HepG2 (cell line): ENCODE measurements around the gene MMP8. TPM values are rescaled to one million over a fixed set of nuclear protein-coding genes. Genes with fewer than 3 reads are reported as not detected.

Source experiments
- ATAC-seq: fragments of 200-7000 bp; cut with Tn5 transposase; 3 replicates; pipeline ENCODE4 v1.9.1; 2020; ENCODE audit warnings: mild to moderate bottlenecking, moderate library complexity
- BruUV-seq: library from RNA; stranded (reverse); fragments of 400-500 nt; replicated peaks from 2 replicates; lab custom pipeline; 2021; lab: Mats Ljungman, UMichigan
- CTCF ChIA-PET: fragments of 300-600 bp; formaldehyde crosslinking; extraction: SDS; loops from one replicate; lab custom pipeline; 2021; ENCODE audit warnings: low total read pairs, inconsistent platforms, low intra/inter-chr PET ratio; lab: Yijun Ruan, JAX
- POLR2A ChIA-PET: fragments of 350-600 bp; sonication (Branson Sonifier 250); formaldehyde crosslinking; loops from one replicate; lab custom pipeline; 2020; ENCODE audit warnings: antibody characterized with exemption, inconsistent platforms; lab: Yijun Ruan, JAX
- DNase-seq: peaks from one replicate; pipeline ENCODE4 v3.0.0-alpha.2; 2015; ENCODE audit warnings: low spot score
- FAIRE-seq: peaks from 3 replicates; lab custom pipeline; 2011; peaks lifted over from hg19 to GRCh38; lab: Jason Lieb, UNC
- H2AFZ ChIP-seq: one replicate; pipeline ENCODE4 v1.6.1; 2011; ENCODE audit warnings: low read length, inconsistent platforms
- H3K27ac ChIP-seq: fragments of 300-600 bp; 3 replicates; pipeline ENCODE4 v1.8.0; 2011; ENCODE audit warnings: mixed run types, mild to moderate bottlenecking, mixed read lengths, low read length, inconsistent platforms; ENCODE audit not compliant: insufficient read depth; ENCODE audit errors: extremely low read length
- H3K27me3 ChIP-seq, 2 experiments: fragments of 200-600 bp in 1 of 2; 2 replicates in 1 of 2; 3 replicates in 1 of 2; pipeline versions ENCODE4 v1.6.0 to v1.8.0; 2011; ENCODE audit warnings: low read length in 2 of 2, mild to moderate bottlenecking in 2 of 2, moderate library complexity in 2 of 2, inconsistent platforms in 1 of 2; ENCODE audit not compliant: insufficient read depth in 2 of 2, control insufficient read depth in 1 of 2
- H3K36me3 ChIP-seq, 2 experiments: fragments of 200-600 bp in 1 of 2; replicated peaks in 1 of 2; 2 replicates in 1 of 2; 3 replicates in 1 of 2; pipeline versions ENCODE4 v1.5.1 to v1.8.0; 2011; ENCODE audit warnings: low read length in 2 of 2, inconsistent platforms in 1 of 2; ENCODE audit not compliant: insufficient read depth in 2 of 2, control insufficient read depth in 1 of 2
- H3K4me1 ChIP-seq: 2 replicates; pipeline ENCODE4 v1.5.1; 2012; ENCODE audit warnings: low read length, inconsistent platforms; ENCODE audit not compliant: insufficient read depth
- H3K4me2 ChIP-seq: 2 replicates; pipeline ENCODE4 v1.6.0; 2011; ENCODE audit warnings: low read depth, low read length, inconsistent platforms
- H3K4me3 ChIP-seq, 3 experiments: fragments of 200-600 bp in 1 of 3; sonication (generic), shearing (Covaris generic) in 1 of 3; replicated peaks in 1 of 3; 2 replicates each; pipeline ENCODE4 v1.5.1; 2011 to 2016; ENCODE audit warnings: low read length in 3 of 3, inconsistent platforms in 2 of 3, low read depth in 2 of 3, mild to moderate bottlenecking in 2 of 3, control low read depth in 1 of 3, mixed read lengths in 1 of 3; ENCODE audit not compliant: insufficient read depth in 1 of 3
- H3K79me2 ChIP-seq: one replicate; pipeline ENCODE4 v1.6.1; 2011; ENCODE audit warnings: low read length, inconsistent platforms; ENCODE audit not compliant: insufficient read depth
- H3K9ac ChIP-seq: 2 replicates; pipeline ENCODE4 v1.6.0; 2011; ENCODE audit warnings: mild to moderate bottlenecking, low read depth, low read length, inconsistent platforms; ENCODE audit not compliant: insufficient read depth
- H3K9me3 ChIP-seq: 2 replicates; pipeline ENCODE4 v1.5.1; 2012; ENCODE audit warnings: mild to moderate bottlenecking, low read length
- H4K20me1 ChIP-seq: 2 replicates; pipeline ENCODE4 v1.6.0; 2011; ENCODE audit warnings: inconsistent platforms, mild to moderate bottlenecking, low read length, moderate library complexity; ENCODE audit not compliant: insufficient read depth
- GATAD1 ChIP-seq: IDR thresholded peaks from 2 replicates; pipeline ENCODE4 v1.6.1; 2016; ENCODE audit warnings: missing genetic modification reagents, missing compliant biosample characterization
- KDM5A ChIP-seq: fragments of 200-600 bp; sonication (generic); IDR thresholded peaks from 2 replicates; pipeline ENCODE4 v1.7.0; 2018; ENCODE audit warnings: antibody characterized with exemption, mild to moderate bottlenecking, low read length, borderline replicate concordance
- KLF11 ChIP-seq: IDR thresholded peaks from 2 replicates; pipeline ENCODE4 v1.6.1; 2016; ENCODE audit warnings: missing compliant biosample characterization
- MTF2 ChIP-seq: sonication (generic); formaldehyde crosslinking; IDR thresholded peaks from 2 replicates; pipeline ENCODE4 v1.5.0; 2020; ENCODE audit warnings: missing genetic modification reagents, borderline replicate concordance
- PLRG1 ChIP-seq: fragments of 450-650 bp; conservative IDR thresholded peaks from 2 replicates; pipeline ENCODE4 v1.6.1; 2016
- RBFOX2 ChIP-seq: fragments of 200-400 bp; formaldehyde crosslinking; IDR thresholded peaks from 2 replicates; pipeline ENCODE4 v1.6.1; 2017; ENCODE audit warnings: low read depth, mild to moderate bottlenecking, low read length
- SOX5 ChIP-seq: IDR thresholded peaks from 2 replicates; pipeline ENCODE4 v1.6.1; 2016; ENCODE audit warnings: borderline replicate concordance
- ZNF382 ChIP-seq: sonication (generic); formaldehyde crosslinking; IDR thresholded peaks from 2 replicates; pipeline ENCODE4 v1.5.0; 2020; ENCODE audit warnings: missing genetic modification reagents, mild to moderate bottlenecking, borderline replicate concordance
- ZSCAN20 ChIP-seq: sonication (generic); formaldehyde crosslinking; IDR thresholded peaks from 2 replicates; pipeline ENCODE4 v1.4.0; 2020; ENCODE audit warnings: missing genetic modification reagents, mild to moderate bottlenecking, borderline replicate concordance
- WGBS: methylation state at CpG from one replicate; pipeline ENCODE4 v1.1.6; 2017; ENCODE audit warnings: low lambda C conversion rate; 5-methylcytosine and 5-hydroxymethylcytosine counted together
- in situ Hi-C: cut with HindIII; loops from 2 replicates; pipeline ENCODE4 v1.10.0; 2017; ENCODE audit warnings: low pct_unique_long_range_greater_than_20kb; ENCODE audit not compliant: extremely low pct_ligation_motif_present
- intact Hi-C: fragments of 100-400 bp; cut with micrococcal nuclease; formaldehyde crosslinking; loops from one replicate; pipeline ENCODE4 v1.10.0; 2022; ENCODE audit not compliant: unreplicated experiment
- polyA plus RNA-seq, 8 experiments: library from polyadenylated mRNA; depleted of rRNA in 3 of 8; stranded (reverse) in 7 of 8; unstranded in 1 of 8; fragments of >200 nt; fragmentation: Illumina TruSeq in 4 of 8; extraction: Trizol in 4 of 8; gene quantifications; 2 replicates each; pipeline versions ENCODE4 v1.2.1 to v1.2.3, GENCODE V29; 2011 to 2016; ENCODE audit warnings: low read depth in 4 of 8, missing spikeins in 1 of 8, mixed read lengths in 1 of 8; ENCODE audit not compliant: insufficient read depth in 1 of 8
- total RNA-seq, 5 experiments: library from RNA; depleted of rRNA; stranded (reverse); fragments of >200 nt; fragmentation: Illumina TruSeq; extraction: Trizol; gene quantifications; 2 replicates each; pipeline ENCODE4 v1.2.3, GENCODE V29; 2016; ENCODE audit warnings: low read depth in 1 of 5
- TF ChIP-seq, protein P1 (sequence below): sonication (generic); formaldehyde crosslinking; IDR thresholded peaks from 2 replicates; pipeline ENCODE4 v1.4.0; 2020; ENCODE audit warnings: missing genetic modification reagents, borderline replicate concordance
- TF ChIP-seq, protein P2 (sequence below): sonication (generic); formaldehyde crosslinking; IDR thresholded peaks from 2 replicates; pipeline ENCODE4 v1.5.0; 2020; ENCODE audit warnings: mild to moderate bottlenecking, low read depth, missing genetic modification reagents, borderline replicate concordance

Gene MMP8
- total and polyA plus RNA-seq, 2 of the 13 experiments (the other 11 are each of a cell fraction or from before 2014, with no cell fraction given) = not detected

DNA sequence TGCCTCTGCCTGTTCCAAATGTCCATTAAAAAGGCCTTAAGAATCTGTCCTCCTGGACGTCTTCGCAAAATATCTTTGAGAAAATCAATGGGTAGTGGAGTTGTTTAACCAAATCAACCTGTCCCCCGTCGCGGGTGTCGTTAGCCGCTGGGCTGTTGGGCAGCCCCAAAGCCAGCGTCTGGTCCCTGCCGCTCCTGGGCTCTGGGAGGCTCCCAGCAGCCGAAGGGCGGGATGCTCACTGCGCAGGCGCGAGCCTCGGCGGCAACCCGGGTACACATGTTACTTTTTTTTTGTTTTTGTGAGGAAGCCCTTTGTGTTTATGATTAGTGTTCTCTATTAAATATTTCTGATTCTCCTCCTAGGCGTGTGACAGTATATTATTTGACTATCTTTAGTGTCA lies 43.0 kb upstream of the MMP8 start (continued):
- TF ChIP-seq, protein P1, sequence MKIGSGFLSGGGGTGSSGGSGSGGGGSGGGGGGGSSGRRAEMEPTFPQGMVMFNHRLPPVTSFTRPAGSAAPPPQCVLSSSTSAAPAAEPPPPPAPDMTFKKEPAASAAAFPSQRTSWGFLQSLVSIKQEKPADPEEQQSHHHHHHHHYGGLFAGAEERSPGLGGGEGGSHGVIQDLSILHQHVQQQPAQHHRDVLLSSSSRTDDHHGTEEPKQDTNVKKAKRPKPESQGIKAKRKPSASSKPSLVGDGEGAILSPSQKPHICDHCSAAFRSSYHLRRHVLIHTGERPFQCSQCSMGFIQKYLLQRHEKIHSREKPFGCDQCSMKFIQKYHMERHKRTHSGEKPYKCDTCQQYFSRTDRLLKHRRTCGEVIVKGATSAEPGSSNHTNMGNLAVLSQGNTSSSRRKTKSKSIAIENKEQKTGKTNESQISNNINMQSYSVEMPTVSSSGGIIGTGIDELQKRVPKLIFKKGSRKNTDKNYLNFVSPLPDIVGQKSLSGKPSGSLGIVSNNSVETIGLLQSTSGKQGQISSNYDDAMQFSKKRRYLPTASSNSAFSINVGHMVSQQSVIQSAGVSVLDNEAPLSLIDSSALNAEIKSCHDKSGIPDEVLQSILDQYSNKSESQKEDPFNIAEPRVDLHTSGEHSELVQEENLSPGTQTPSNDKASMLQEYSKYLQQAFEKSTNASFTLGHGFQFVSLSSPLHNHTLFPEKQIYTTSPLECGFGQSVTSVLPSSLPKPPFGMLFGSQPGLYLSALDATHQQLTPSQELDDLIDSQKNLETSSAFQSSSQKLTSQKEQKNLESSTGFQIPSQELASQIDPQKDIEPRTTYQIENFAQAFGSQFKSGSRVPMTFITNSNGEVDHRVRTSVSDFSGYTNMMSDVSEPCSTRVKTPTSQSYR (CRISPR knock-in tag) = no peak
- TF ChIP-seq SOX5 (no peak), KDM5A (no peak), MTF2 (CRISPR knock-in tag) (no peak), ZSCAN20 (CRISPR knock-in tag) (no peak), ZNF382 (no peak), GATAD1 (CRISPR knock-in tag) (no peak), RBFOX2 (no peak)
- TF ChIP-seq, protein P2, sequence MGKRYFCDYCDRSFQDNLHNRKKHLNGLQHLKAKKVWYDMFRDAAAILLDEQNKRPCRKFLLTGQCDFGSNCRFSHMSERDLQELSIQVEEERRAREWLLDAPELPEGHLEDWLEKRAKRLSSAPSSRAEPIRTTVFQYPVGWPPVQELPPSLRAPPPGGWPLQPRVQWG (CRISPR knock-in tag) = no peak

DNA sequence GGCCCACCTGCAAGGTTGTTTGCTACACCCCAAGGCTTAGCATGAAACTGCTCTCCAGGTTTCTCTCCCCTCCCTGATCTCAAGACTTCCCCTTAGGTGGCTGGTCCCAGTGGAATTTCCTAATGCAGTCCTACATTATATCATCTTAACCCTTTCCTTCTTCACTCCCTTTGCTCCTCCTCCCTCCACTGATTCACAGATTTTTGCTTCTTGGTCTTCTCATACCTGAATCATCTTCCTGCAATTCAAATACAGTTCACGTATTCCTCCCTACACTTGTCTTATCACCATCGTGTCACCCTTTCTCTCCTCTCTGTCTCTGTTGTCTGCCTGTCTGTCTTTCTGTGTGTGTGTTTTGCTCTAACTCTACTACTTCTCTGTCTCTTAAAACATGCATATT lies 38.7 kb upstream of the MMP8 start:
- no peak for DNase-seq
- BruUV-seq = no TSS peak
- POLR2A ChIA-PET = no interaction called here
- intact Hi-C loops = no loop called here
- Histone ChIP-seq H3K9me3 (no peaks in the 10 kb centered on the region), H3K9ac (no peak overlapping the region), H3K4me1 (no peaks in the 10 kb centered on the region), H3K79me2 (no peaks in the 10 kb centered on the region), H3K27ac (no peak overlapping the region), H3K4me2 (no peak overlapping the region), H4K20me1 (no peaks in the 10 kb centered on the region), H3K36me3 (no peaks in the 10 kb centered on the region), H2AFZ (no peak overlapping the region), H3K27me3 (peaks cover 0 to 10% of the 10 kb centered on the region in 2 experiments; a peak in 2 of 5 replicates), H3K4me3 (no peak overlapping the region)
- WGBS = 1% methylated on average over 2 of the region's 2 CpGs
- no peak for FAIRE-seq
- ATAC-seq = no peak
- CTCF ChIA-PET = no interaction called here
- TF ChIP-seq PLRG1 = 0 out of 2 replicates have a peak, but pooled peaks have one; percentile 19
- TF ChIP-seq KLF11 (CRISPR knock-in tag) = no peak
- in situ Hi-C loops = no loop called here
